Neural cell (in vitro differentiated cells): Measurements from ENCODE around the gene PLA2G2D. TPM values are rescaled to one million over a fixed set of nuclear protein-coding genes. Genes with fewer than 3 reads are reported as not detected.

ENCODE experiments used
- H2AFZ ChIP-seq: fragments of 200-600, 300-800 bp; sonication (generic), shearing (Covaris generic); 2 replicates; pipeline ENCODE4 v1.6.0; 2014; ENCODE audit warnings: low read depth, mild to moderate bottlenecking, antibody characterized with exemption, low read length, moderate library complexity
- H3F3A ChIP-seq: fragments of 200-600 bp; shearing (Covaris generic); 2 replicates; pipeline ENCODE4 v1.6.1; 2016; ENCODE audit warnings: mild to moderate bottlenecking, moderate library complexity, mixed read lengths, antibody characterized with exemption, low read length; ENCODE audit not compliant: insufficient read depth, poor library complexity, severe bottlenecking
- H3K27ac ChIP-seq: fragments of 200-600, 300-800 bp; sonication (generic), shearing (Covaris generic); 2 replicates; pipeline ENCODE4 v1.5.1; 2014; ENCODE audit warnings: mild to moderate bottlenecking, low read length, moderate library complexity
- H3K27me3 ChIP-seq: fragments of 300-800, 200-600 bp; sonication (generic), shearing (Covaris generic); 2 replicates; pipeline ENCODE4 v1.6.0; 2014; ENCODE audit warnings: mild to moderate bottlenecking, low read depth, low read length, moderate library complexity; ENCODE audit not compliant: insufficient read depth
- H3K36me3 ChIP-seq: fragments of 300-800, 200-600 bp; sonication (generic), shearing (Covaris generic); 2 replicates; pipeline ENCODE4 v1.5.1; 2014; ENCODE audit warnings: mild to moderate bottlenecking, antibody characterized with exemption, low read length, moderate library complexity; ENCODE audit not compliant: insufficient read depth
- H3K4me2 ChIP-seq: fragments of 300-800, 200-600 bp; sonication (generic), shearing (Covaris generic); 2 replicates; pipeline ENCODE4 v1.6.0; 2014; ENCODE audit warnings: mild to moderate bottlenecking, low read length
- H3K4me3 ChIP-seq: fragments of 300-800, 200-600 bp; sonication (generic), shearing (Covaris generic); 2 replicates; pipeline ENCODE4 v1.5.1; 2014; ENCODE audit warnings: mild to moderate bottlenecking, low read length, moderate library complexity
- H3K79me2 ChIP-seq: fragments of 200-600 bp; shearing (Covaris generic); replicated peaks from 2 replicates; pipeline ENCODE4 v1.6.0; 2014; ENCODE audit warnings: mild to moderate bottlenecking, low read length, moderate library complexity; ENCODE audit not compliant: insufficient read depth
- H3K9ac ChIP-seq: fragments of 300-800, 200-600 bp; sonication (generic), shearing (Covaris generic); 2 replicates; pipeline ENCODE4 v1.6.1; 2016; ENCODE audit warnings: mild to moderate bottlenecking, low read length, mixed read lengths
- H3K9me2 ChIP-seq: fragments of 200-600 bp; shearing (Covaris generic); 2 replicates; pipeline ENCODE4 v1.6.1; 2016; ENCODE audit warnings: mild to moderate bottlenecking, low read length, mixed read lengths; ENCODE audit not compliant: insufficient read depth
- H3K9me3 ChIP-seq: fragments of 200-600, 300-800 bp; sonication (generic), shearing (Covaris generic); 2 replicates; pipeline ENCODE4 v1.6.1; 2016; ENCODE audit warnings: mild to moderate bottlenecking, mixed run types, low read length, moderate library complexity, mixed read lengths
- H4K20me1 ChIP-seq: fragments of 200-600 bp; shearing (Covaris generic); 2 replicates; pipeline ENCODE4 v1.6.1; 2016; ENCODE audit warnings: mild to moderate bottlenecking, mixed run types; ENCODE audit not compliant: insufficient read depth
- EP300 ChIP-seq: fragments of 450-650 bp; conservative IDR thresholded peaks from 2 replicates; pipeline ENCODE4 v1.6.1; 2014; ENCODE audit warnings: antibody characterized with exemption, mild to moderate bottlenecking, moderate library complexity; ENCODE audit not compliant: poor library complexity, severe bottlenecking
- EZH2 ChIP-seq: fragments of 200-600, 300-800 bp; shearing (Covaris generic), sonication (generic); IDR thresholded peaks from 2 replicates; pipeline ENCODE4 v1.6.1; 2014; ENCODE audit warnings: antibody characterized with exemption, low read length, borderline replicate concordance, mild to moderate bottlenecking; ENCODE audit not compliant: insufficient read depth, poor library complexity, severe bottlenecking
- MXI1 ChIP-seq: fragments of 450-650 bp; conservative IDR thresholded peaks from 2 replicates; pipeline ENCODE4 v1.6.1; 2014; ENCODE audit warnings: antibody characterized with exemption, mild to moderate bottlenecking; ENCODE audit not compliant: poor library complexity, severe bottlenecking
- POLR2AphosphoS5 ChIP-seq: IDR thresholded peaks from 2 replicates; pipeline ENCODE4 v1.6.1; 2012
- RAD21 ChIP-seq: fragments of 450-650 bp; conservative IDR thresholded peaks from 2 replicates; pipeline ENCODE4 v1.6.1; 2014; ENCODE audit warnings: antibody characterized with exemption, mild to moderate bottlenecking, moderate library complexity
- SMC3 ChIP-seq: fragments of 450-650 bp; conservative IDR thresholded peaks from 2 replicates; pipeline ENCODE4 v1.6.1; 2014; ENCODE audit warnings: antibody characterized with exemption, mild to moderate bottlenecking, moderate library complexity; ENCODE audit not compliant: poor library complexity
- TAF1 ChIP-seq: IDR thresholded peaks from 2 replicates; pipeline ENCODE4 v1.6.1; 2012; ENCODE audit warnings: low read depth
- polyA plus RNA-seq: library from polyadenylated mRNA; depleted of rRNA; stranded (reverse); fragments of >200 nt; gene quantifications from 2 replicates; pipeline ENCODE4 v1.2.3, GENCODE V29; 2014
- TF ChIP-seq, protein P1 (sequence below): IDR thresholded peaks from 2 replicates; pipeline ENCODE4 v1.6.1; 2012; ENCODE audit warnings: borderline replicate concordance
- TF ChIP-seq, protein P2 (sequence below): fragments of 450-650 bp; IDR thresholded peaks from 2 replicates; pipeline ENCODE4 v1.5.1; 2014; ENCODE audit warnings: antibody characterized with exemption, mild to moderate bottlenecking, moderate library complexity; ENCODE audit not compliant: poor library complexity, severe bottlenecking

Gene PLA2G2D
- polyA plus RNA-seq, 1 donor from 2014 or later, result not detected

DNA sequence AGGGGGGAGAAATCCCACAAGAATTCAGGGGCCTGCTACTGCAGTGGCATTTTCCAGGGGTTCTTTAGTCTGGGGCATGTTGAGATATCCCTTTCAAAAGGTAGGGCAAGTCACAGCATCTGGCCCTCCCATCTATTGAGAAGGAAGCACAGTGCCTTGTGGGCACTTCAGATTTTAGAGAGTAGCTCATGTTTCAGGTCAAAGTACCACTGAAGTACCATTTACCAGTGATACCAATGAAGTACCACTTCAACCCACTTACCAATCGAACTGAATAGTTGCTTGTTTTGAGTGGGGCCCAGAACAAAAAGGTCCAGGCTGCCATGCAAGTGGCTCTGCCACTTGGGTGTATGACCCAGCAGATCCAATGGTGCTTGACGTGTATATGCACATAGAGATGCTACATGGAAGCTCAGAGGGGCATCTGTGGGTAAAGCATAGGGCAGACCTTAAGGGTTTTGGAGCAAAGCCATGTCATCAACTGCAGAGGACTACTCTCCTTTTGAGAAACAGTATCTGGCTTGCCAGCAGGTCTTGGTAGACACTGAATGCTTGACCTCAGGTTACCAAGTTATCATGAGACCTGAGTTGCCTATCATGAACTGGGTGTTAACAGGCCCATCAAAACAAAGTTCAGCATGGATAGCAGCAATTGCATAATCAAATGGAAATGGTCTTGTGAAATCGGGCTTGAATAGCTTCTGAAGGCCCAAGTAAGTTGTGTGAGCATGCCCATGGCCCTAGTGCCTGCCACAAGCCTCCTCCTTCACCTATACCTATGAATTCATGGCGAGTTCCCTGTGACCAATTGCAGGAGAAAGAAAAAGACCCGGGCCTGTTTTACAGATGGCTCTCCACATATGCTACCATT, 23.5 kb downstream of the PLA2G2D start:
- Histone ChIP-seq H3K9me3 (peaks cover 3% of the 10 kb centered on the region), H3K79me2 (no peaks in the 10 kb centered on the region), H3K27ac (no peak overlapping the region), H3F3A (no peaks in the 10 kb centered on the region), H3K4me3 (no peak overlapping the region), H3K27me3 (no peaks in the 10 kb centered on the region), H3K36me3 (no peaks in the 10 kb centered on the region), H3K9me2 (no peaks in the 10 kb centered on the region), H2AFZ (no peak overlapping the region), H4K20me1 (no peaks in the 10 kb centered on the region), H3K4me2 (no peak overlapping the region), H3K9ac (no peak overlapping the region)
- TF ChIP-seq EP300 (no peak), POLR2AphosphoS5 (no peak), TAF1 (no peak), MXI1 (no peak), SMC3 (no peak), EZH2 (no peak), RAD21 (no peak)
- TF ChIP-seq, protein P1, sequence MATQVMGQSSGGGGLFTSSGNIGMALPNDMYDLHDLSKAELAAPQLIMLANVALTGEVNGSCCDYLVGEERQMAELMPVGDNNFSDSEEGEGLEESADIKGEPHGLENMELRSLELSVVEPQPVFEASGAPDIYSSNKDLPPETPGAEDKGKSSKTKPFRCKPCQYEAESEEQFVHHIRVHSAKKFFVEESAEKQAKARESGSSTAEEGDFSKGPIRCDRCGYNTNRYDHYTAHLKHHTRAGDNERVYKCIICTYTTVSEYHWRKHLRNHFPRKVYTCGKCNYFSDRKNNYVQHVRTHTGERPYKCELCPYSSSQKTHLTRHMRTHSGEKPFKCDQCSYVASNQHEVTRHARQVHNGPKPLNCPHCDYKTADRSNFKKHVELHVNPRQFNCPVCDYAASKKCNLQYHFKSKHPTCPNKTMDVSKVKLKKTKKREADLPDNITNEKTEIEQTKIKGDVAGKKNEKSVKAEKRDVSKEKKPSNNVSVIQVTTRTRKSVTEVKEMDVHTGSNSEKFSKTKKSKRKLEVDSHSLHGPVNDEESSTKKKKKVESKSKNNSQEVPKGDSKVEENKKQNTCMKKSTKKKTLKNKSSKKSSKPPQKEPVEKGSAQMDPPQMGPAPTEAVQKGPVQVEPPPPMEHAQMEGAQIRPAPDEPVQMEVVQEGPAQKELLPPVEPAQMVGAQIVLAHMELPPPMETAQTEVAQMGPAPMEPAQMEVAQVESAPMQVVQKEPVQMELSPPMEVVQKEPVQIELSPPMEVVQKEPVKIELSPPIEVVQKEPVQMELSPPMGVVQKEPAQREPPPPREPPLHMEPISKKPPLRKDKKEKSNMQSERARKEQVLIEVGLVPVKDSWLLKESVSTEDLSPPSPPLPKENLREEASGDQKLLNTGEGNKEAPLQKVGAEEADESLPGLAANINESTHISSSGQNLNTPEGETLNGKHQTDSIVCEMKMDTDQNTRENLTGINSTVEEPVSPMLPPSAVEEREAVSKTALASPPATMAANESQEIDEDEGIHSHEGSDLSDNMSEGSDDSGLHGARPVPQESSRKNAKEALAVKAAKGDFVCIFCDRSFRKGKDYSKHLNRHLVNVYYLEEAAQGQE, result no peak
- TF ChIP-seq, protein P2, sequence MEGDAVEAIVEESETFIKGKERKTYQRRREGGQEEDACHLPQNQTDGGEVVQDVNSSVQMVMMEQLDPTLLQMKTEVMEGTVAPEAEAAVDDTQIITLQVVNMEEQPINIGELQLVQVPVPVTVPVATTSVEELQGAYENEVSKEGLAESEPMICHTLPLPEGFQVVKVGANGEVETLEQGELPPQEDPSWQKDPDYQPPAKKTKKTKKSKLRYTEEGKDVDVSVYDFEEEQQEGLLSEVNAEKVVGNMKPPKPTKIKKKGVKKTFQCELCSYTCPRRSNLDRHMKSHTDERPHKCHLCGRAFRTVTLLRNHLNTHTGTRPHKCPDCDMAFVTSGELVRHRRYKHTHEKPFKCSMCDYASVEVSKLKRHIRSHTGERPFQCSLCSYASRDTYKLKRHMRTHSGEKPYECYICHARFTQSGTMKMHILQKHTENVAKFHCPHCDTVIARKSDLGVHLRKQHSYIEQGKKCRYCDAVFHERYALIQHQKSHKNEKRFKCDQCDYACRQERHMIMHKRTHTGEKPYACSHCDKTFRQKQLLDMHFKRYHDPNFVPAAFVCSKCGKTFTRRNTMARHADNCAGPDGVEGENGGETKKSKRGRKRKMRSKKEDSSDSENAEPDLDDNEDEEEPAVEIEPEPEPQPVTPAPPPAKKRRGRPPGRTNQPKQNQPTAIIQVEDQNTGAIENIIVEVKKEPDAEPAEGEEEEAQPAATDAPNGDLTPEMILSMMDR, result no peak

DNA sequence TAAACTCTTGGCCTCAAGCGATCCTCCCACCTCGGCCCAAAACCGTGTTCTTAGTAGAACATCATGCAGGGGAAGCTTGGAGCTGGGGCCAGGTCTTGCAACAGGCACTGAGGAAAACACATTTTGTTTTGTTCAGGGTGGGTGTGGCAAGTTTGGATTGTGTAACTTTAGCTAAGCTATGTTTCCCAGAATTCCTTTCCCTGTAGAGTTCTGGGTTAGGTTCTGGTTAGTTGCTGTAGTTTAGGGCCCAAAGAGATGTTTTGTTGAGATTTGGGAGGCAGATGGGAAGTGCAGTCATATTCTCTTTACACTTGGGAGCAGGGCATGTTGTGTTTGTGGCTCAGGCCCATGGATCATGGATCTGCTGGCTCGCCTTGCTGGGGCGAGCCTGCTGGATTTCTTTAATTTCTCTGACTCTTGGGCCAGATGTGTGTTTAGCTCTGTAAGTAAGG, 25.4 kb downstream of the PLA2G2D start:
- H4K20me1 ChIP-seq, result no peaks in the 10 kb centered on the region
- no peak for TF ChIP-seq EP300
- TF ChIP-seq, protein P2, result no peak
- TF ChIP-seq RAD21, result no peak
- TF ChIP-seq, protein P1, result no peak
- no peak for TF ChIP-seq TAF1
- TF ChIP-seq MXI1, result no peak
- TF ChIP-seq EZH2, result no peak
- TF ChIP-seq POLR2AphosphoS5, result no peak
- no peak for TF ChIP-seq SMC3
- H3K27ac ChIP-seq, result no peak overlapping the region
- H3K79me2 ChIP-seq, result no peaks in the 10 kb centered on the region
- H3K4me3 ChIP-seq, result no peak overlapping the region
- no peaks in the 10 kb centered on the region for H3K9me2 ChIP-seq
- H3K27me3 ChIP-seq, result no peaks in the 10 kb centered on the region
- H3K9ac ChIP-seq, result no peak overlapping the region
- H3K36me3 ChIP-seq, result no peaks in the 10 kb centered on the region
- no peak overlapping the region for H3K4me2 ChIP-seq
- H3K9me3 ChIP-seq, result peaks cover 3% of the 10 kb centered on the region
- no peaks in the 10 kb centered on the region for H3F3A ChIP-seq
- no peak overlapping the region for H2AFZ ChIP-seq
